Measurements from ENCODE around the gene FBXO17. TPM values are rescaled to one million over a fixed set of nuclear protein-coding genes. Genes with fewer than 3 reads are reported as not detected.

Gene FBXO17
- polyA plus RNA-seq, 1 donor from 2014 or later = not detected

GRCh38 chr19:38974624-38975213 is 823 bp downstream of the FBXO17 start:
- Histone ChIP-seq H3K27ac (ENCODE audit: low read length) (no peak overlapping the region), H3K79me2 (replicated peaks; ENCODE audit: insufficient read depth, low read length) (no peaks in the 10 kb centered on the region), H3F3A (ENCODE audit: insufficient read depth, low read length, poor library complexity, severe bottlenecking) (no peaks in the 10 kb centered on the region), H3K9me2 (ENCODE audit: insufficient read depth, low read length) (no peaks in the 10 kb centered on the region), H2AFZ (ENCODE audit: low read depth, low read length) (no peak overlapping the region), H3K9ac (ENCODE audit: low read length) (no peak overlapping the region), H4K20me1 (ENCODE audit: insufficient read depth) (no peaks in the 10 kb centered on the region), H3K36me3 (ENCODE audit: insufficient read depth, low read length) (no peaks in the 10 kb centered on the region), H3K27me3 (ENCODE audit: insufficient read depth, low read depth, low read length) (peaks cover 17% of the 10 kb centered on the region), H3K4me3 (ENCODE audit: low read length) (no peak overlapping the region), H3K9me3 (ENCODE audit: low read length) (no peaks in the 10 kb centered on the region), H3K4me2 (ENCODE audit: low read length) (no peak overlapping the region)
- TF ChIP-seq EZH2 (IDR thresholded peaks at IDR 0.05; ENCODE audit: borderline replicate concordance, insufficient read depth, low read length, poor library complexity, severe bottlenecking) (no peak), POLR2AphosphoS5 (IDR thresholded peaks at IDR 0.05) (no peak), SMC3 (conservative IDR thresholded peaks at IDR 0.05; ENCODE audit: poor library complexity) (no peak), RAD21 (conservative IDR thresholded peaks at IDR 0.05) (no peak), MXI1 (conservative IDR thresholded peaks at IDR 0.05; ENCODE audit: poor library complexity, severe bottlenecking) (no peak), TAF1 (IDR thresholded peaks at IDR 0.05; ENCODE audit: low read depth) (no peak), CTCF (IDR thresholded peaks at IDR 0.05; ENCODE audit: poor library complexity, severe bottlenecking) (no peak), REST (IDR thresholded peaks at IDR 0.05; ENCODE audit: borderline replicate concordance) (no peak), EP300 (conservative IDR thresholded peaks at IDR 0.05; ENCODE audit: poor library complexity, severe bottlenecking) (no peak)

DNA sequence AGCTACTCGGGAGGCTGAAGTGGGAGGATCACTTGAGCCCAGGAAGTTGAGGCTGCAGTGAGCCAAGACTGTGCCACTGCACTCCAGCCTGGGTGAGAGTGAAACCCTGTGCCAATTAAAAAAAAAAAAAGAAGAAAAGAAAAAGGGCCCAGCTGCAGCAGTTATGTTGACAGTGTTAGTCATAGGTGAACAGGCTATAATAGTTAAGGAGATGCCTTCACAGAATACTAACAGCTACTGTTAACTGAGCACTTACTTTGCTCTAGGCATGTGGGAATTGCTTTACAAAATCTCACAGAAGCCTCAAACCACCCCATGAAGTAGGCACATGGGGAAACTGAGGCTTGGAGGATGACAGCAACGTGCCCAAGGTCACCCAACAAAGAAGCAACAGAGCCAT is 3.9 kb downstream of the FBXO17 start:
- Histone ChIP-seq H3K4me3 (ENCODE audit: low read length) (no peak overlapping the region), H3K79me2 (replicated peaks; ENCODE audit: insufficient read depth, low read length) (no peaks in the 10 kb centered on the region), H2AFZ (ENCODE audit: low read depth, low read length) (no peak overlapping the region), H3K9me2 (ENCODE audit: insufficient read depth, low read length) (no peaks in the 10 kb centered on the region), H3K9ac (ENCODE audit: low read length) (no peak overlapping the region), H3K9me3 (ENCODE audit: low read length) (no peaks in the 10 kb centered on the region), H3F3A (ENCODE audit: insufficient read depth, low read length, poor library complexity, severe bottlenecking) (no peaks in the 10 kb centered on the region), H3K27me3 (ENCODE audit: insufficient read depth, low read depth, low read length) (peaks cover 17% of the 10 kb centered on the region), H3K27ac (ENCODE audit: low read length) (no peak overlapping the region), H3K36me3 (ENCODE audit: insufficient read depth, low read length) (no peaks in the 10 kb centered on the region), H4K20me1 (ENCODE audit: insufficient read depth) (no peaks in the 10 kb centered on the region), H3K4me2 (ENCODE audit: low read length) (no peak overlapping the region)
- TF ChIP-seq EP300 (conservative IDR thresholded peaks at IDR 0.05; ENCODE audit: poor library complexity, severe bottlenecking) = no peak
- TF ChIP-seq POLR2AphosphoS5 (IDR thresholded peaks at IDR 0.05) = no peak
- no peak for TF ChIP-seq SMC3 (conservative IDR thresholded peaks at IDR 0.05; ENCODE audit: poor library complexity)
- no peak for TF ChIP-seq CTCF (IDR thresholded peaks at IDR 0.05; ENCODE audit: poor library complexity, severe bottlenecking)
- no peak for TF ChIP-seq RAD21 (conservative IDR thresholded peaks at IDR 0.05)
- TF ChIP-seq REST (IDR thresholded peaks at IDR 0.05; ENCODE audit: borderline replicate concordance) = no peak
- no peak for TF ChIP-seq MXI1 (conservative IDR thresholded peaks at IDR 0.05; ENCODE audit: poor library complexity, severe bottlenecking)
- TF ChIP-seq TAF1 (IDR thresholded peaks at IDR 0.05; ENCODE audit: low read depth) = no peak

All from neural cell (in vitro differentiated cells).